GM20431 (cell line): ENCODE results near the gene GDI2.
"Not testable (repeated sequence)": the region's sequence is repeated elsewhere in the genome, so short reads cannot be mapped to it uniquely, and the experiment has no call there.

Experiments used
- in situ Hi-C: fragments of 300-500 bp; cut with MseI, MboI; formaldehyde crosslinking; loops from one replicate; pipeline ENCODE4 v1.15.0; 2020; ENCODE audit warnings: low sequenced_read_pairs; ENCODE audit not compliant: unreplicated experiment

The GDI2 gene

DNA sequence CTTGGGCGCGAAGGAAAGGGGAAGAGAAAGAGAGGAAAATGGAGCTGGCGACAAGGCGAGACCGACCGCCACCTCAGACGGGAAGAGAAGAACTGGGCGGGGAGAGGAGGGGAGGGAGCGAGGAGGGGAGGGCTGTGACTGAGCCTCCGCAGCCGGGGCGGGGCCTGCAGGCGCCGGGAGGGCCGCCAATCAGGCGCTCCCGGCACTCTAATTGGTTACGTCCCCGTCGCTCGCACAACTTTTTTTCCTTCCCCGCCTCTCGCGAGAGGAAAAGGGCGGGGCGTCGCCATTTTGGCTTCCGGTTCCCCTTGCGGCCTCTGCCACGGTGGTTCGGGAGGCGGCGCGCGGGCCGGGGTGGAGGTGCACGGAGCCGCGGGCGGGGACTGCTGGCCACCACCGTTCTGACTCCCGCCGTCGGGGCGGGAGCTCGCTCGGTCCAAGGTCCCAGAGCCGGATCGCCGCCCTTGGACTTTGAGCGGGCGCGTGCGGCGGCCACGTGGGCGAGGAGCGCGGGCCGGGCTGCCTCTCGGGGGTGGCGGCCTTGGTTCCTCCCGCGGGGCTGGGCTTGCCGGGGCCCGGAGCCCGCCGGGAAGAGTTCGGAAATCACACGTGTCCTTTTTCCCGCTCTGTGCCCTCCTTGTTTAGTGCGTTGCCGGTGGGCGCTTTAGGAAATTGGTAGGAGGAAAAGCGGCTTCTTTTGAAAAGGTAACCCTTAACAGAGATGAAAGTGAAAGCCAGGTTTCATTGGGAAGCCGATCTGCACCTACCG, at the start of gene GDI2:
TSS of gene GDI2 (minus strand) at position 94 of the 769 bp plus-strand sequence. CDS start 176 bp downstream, outside the sequence.
- in situ Hi-C loops = no loop called here

DNA sequence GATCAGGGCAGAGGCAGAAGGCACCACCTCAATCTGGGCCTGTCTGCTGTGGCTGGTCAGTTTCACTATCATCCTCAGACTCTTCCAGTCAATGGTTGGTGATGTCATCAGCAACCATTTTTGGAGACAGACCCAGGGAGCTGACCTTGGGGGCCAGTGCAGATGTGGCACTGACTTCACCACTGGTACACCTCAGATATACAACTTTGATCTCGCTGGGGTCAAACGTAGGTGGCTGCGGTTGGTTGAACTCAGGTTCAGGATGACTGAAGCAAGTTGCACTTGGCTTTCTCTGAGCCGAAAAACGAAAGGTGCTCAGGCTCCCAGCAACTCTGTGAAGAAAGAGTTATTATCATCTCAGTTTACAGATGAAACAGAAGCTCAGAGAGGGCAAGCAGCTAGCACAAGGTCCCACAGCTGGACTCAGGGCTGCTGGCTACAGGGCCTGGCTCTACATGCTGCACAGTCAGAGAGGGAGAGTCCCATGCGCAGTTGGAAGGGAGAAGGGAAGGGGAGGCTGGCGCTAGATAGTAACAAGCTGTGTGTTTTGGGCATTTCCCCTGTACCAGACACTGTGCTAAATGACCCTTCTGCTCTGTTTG, 49.2 kb upstream of the GDI2 start:
- in situ Hi-C loops = no loop called here

DNA sequence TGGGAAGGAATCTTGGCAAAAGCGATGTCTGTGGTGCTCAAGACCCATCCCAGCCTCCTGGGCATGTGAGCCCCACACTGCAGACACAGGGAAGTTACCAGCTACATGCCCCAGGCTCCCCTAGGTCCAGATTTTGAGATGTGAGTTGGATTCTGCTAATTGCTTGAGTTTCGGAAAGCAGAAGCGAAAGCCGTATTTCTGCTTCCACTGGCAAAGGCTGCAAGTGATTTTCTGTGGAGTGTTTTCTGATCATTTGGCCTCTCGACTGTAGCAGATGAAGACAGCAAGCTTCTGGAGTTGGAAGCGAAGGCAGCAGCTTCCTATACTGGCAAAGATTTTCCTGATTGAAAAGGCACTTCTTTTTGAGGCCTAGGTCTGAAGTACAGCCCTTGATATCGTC, 46.8 kb upstream of the GDI2 start:
- in situ Hi-C loops = no loop called here

DNA sequence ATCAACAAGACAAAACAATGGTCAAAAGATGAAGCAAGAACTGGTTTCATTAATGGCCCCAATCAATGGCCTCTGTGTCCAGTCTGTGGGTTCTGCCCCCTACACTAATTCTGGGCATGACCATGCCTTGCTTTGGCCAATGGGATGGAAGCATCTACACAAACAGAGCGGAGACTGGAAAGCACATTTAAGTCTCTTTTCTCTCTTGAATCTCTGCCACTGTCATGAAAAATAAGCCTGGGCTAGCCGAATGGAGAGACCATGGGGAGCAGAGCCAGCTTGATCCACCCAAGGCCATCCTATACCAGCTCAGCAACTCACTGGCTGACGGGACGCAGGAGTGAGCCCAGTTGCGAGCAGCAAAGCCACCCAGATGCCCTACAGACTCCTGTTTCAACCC, 45.6 kb upstream of the GDI2 start:
- in situ Hi-C loops = no loop called here

DNA sequence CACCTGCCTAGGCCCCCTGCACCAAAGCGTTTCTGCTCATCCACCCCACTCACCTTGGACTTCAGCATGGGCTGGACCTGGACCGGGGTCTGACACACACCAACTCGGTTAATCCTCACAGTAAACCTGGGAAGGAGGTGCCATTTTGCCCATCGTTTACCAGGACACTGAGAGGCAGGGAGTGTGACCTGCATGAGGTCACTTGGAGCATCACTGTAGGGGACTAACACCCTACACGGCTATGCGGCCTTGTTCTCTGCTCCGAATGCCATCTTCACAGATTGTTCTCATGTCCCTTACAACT, 43.4 kb upstream of the GDI2 start:
- in situ Hi-C loops = no loop called here

DNA sequence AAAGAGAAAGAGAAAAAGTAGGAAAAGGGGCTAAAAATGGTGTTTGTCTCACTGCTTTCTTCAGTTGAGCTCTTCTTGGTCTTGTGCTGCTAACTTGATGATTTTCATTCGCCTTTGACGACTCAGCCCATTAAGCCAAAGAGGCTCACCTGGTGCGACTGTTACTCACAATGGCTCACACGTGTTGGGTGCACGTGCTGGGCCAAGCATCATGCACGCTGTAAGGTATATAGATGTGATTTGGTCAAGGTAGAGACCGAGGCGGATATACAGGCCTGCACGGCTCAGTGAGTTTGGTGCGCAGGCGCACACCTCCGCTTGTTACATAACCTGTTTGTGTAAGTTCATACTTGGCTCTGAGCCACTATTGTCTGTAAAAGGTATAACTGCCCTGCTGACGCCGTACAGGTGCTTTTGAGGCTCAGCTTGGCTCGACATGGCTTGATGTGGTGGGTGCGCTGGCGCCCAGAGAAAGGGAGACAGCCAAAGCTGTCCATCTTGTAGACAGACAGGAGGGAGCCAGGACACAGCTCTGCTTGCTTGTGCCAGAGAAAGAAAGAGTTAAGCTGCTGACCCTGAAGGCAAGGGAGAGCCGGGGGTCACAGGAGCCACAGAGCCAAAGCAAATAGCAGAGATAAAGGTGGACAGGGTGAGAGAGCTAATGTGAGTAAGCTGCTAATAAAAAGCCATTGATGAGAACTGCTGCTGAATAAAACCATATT, 42.9 kb upstream of the GDI2 start:
- in situ Hi-C loops = no loop called here

DNA sequence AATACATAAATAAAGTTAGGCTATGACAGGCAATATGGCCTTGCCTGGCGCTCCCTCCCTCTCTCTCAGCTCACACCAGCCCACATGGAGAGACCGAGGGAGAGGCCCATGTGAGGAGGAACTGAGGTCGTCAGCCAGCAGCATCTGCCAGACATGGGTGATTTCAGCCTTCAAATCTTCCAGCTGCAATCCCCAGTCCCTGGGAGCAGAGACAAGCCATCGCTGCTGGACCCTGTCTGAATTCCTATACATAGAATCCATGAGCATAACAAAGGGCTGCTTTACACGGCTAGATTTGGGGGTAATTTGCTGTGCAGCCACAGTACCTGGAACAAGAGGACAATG, 40.9 kb upstream of the GDI2 start:
- in situ Hi-C loops = no loop called here

DNA sequence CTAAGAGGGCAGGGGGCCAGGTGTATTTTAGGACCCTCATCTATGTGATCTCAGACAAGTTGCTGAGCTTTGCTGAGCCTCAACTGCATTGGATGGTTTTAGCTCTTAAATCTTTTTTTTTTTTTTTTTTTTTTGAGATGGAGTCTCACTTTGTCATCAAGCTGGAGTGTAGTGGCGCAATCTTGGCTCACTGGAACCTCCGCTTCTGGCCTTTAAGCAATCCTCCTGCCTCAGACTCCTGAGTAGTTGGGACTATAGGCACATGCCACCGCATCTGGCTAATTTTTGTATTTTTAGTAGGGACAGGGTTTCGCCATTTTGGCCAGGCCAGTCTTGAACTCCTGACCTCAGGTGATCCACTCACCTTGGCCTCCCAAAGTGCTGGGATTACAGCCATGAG, 33.4 kb upstream of the GDI2 start:
- in situ Hi-C loops = not testable (repeated sequence)

DNA sequence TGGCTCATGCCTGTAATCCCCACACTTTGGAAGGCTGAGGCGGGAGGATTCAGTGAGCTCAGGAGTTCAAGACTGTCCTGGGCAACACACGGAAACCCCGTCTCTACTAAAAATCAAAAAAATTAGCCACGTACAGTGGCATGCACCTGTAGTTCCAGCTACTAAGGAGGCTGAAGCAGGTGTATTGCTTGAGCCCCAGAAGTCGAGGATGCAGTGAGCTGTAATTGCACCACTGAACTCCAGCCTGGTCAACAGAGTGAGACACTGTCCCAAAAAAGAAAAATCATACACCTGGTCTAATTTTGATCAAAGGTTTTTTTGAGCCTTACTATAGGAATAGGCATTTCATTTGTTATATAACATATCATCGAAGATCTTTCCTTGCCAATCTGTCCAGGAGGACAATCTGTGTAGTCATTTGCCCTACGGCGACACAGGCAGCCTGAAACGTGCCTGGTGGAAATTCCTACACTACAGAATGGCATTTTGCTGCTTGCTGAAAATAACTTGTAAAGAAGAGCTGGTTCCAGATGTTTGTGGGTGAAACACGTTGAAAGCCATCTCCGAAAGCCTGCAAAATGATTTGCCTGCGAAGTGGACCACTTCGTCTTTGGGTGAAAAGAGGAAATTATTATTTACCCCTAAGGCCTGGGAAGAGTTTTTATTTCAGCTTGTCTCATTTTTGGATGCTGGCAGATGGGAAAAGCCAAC, 31.3 kb upstream of the GDI2 start:
- in situ Hi-C loops = no loop called here

DNA sequence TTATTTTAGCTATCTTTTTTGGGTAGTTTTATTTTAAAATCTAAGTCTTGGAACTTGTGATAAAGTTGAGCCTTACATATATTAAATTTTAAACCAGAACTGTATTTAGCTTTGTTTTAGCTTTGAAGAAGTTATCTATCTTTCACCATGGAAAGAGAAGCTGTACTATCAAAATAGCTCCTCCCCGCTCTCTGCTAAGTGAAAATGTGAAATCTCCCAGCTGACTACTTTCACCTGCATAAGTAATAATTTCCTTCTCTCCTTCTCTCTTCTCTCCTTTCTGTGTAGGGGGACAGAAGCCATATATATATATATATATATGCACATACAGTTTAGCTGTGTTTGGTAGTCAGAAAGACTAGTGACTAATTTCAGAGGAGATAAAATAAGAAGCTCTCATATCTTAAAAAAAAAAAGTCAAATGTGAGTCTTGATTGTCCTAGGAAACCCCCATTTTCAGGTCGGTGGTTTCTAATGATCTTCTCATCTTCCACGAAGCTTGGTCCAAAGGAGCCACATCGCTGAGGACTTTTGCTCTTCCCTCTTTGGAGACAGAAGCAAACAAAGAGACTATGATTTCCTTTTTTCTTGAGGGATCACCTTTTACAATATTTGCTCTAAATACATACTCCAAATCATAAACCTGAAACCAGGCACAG, 30.6 kb upstream of the GDI2 start:
- in situ Hi-C loops = no loop called here

DNA sequence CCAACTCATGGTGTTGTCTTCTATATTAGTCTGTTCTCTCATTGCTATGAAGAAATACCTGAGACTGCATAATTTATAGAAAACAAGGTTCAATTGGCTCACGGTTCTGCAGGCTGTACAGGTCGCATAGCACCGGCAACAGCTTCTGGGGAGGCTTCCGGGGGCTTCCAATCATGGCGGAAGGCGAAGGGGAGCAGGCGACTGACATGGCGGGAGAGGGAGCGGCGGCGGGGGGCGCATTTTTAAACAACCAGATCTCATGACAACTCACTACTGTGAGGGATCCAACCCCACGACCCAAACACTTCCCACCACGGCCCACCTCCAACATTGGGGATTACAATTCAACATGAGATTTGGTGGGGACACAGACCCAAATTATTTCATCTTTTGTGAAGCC, 28.7 kb upstream of the GDI2 start:
- in situ Hi-C loops = no loop called here

DNA sequence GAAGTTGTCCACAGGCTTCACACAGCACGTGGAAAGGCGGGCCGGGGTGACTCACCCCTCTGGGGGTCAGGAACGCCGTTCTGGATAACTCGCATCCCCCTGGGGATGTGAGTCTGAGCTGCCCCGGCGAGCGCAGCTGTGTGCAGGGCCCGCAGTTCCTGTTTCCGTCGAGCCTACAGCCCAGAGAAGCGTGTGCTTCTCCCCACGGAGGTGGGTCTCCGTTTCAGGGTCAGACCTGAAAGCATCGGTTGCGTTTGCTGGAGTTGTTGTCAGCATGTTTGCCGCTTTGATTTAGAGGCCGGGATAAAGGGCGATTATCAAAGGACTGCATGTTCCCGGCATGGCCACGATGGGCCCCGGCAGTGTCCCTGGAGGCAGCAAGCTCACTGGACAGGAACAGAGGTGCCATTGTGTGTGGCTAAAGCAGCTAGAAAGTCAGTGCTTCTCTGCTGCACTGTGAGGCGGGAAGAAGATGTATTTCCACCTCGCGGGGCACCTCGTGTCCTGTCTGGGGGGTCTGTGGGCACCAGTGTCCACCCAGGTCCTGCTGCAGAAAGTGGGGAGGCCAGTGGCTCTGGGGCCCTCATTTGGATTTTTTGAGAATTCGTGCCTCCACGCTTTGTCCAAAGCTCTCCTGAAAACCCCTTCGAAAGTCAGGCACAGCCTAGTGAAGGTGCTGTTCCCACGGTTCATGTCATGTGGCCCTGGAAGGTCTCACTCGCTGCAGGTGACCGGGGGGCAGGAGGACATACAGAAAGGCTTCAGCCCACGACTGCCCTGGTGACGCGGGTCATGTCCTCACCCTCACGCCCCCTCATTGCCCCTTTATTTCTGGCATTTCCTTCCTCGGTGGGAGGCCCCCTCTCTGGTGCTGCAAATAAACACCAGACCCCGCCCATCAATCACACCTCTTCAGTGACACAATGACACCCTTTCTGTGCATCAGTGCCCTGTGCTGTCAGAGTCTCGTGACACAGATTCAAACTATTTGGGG, 27.4 kb upstream of the GDI2 start:
- in situ Hi-C loops = no loop called here

DNA sequence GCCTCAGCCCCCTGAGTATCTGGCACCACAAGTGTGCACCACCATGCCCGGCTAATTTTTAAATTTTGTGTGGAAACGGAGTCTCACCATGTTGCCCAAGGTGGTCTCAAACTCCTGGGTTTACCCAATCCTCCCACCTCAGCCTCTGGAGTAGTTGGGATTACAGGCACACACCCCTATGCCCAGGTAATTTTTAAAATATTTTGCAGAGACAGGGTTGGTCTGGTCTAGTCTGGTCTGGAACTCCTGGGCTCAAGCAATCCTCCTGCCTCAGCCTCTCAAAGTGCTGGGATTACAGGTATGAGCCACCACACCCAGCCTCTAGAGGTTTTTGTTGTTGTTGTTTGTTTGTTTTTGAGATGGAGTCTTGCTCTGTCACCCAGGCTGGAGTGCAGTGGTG, 22.9 kb upstream of the GDI2 start:
- in situ Hi-C loops = not testable (repeated sequence)

DNA sequence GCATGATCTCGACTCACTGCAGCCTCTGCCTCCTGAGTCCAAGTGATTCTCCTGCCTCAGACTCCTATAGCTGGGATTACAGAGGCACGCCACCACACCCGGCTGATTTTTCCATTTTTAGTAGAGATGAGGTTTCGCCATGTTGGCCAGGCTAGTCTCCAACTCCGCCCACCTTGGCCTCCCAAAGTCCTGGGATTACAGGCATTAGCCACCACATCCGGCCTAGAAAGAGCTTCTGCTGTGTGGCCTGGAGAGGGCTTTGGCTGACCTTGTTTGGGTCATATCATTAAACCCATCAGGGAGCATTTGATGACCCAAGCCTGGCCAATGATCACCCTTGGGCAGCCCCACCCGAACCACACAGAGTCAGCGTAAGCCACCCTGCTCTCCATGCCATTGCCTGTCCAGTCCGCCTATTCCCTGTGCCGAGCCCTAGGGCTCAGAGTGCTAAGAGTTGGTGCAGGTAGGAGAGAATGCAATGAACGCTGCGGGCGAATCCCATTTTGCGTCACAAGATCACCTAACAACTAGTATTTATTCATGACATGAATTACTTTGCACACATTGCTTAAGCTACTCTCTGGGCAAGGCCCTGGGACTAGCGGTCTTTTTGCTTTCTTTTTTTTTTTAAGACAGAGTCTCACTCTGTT, 22.3 kb upstream of the GDI2 start:
- in situ Hi-C loops = no loop called here

DNA sequence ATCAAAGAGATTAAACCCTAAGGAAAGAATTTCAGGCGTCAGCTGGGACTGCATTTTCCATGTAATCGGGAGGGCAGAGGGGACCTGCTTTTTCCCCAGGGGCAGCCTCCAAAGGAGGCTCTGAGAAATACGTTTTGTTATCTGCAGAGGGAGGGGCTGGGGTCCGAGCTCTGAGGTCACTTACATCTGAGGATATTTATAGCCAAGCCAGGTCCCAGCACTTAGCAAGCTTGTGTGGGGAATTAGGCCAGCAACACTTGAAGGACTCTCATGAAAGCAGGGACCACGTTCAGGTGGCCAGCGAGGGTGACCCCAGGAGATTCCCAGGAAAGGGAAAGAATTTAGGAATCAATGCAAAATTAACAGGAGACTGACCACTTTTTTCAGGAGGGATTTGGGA, 20.6 kb upstream of the GDI2 start:
- in situ Hi-C loops = no loop called here

DNA sequence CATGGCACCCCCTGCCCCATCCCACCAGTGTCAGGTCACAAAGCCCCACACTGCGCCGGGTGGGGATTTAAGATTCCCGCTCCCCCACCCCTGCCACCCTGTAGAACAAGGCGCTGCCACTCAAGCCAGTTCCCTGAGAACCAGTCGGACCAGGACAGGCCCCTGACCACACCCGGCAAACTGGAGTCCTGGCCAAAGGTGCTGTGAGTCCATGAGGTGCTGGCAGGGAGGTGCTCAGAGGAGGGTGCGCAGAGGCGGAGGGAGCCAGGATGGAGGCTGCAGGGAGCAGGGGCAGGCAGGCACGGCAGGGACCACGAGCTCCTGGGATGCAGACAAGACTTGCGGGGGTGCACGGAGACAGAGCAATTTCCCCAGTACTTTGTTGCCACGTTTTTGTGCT, 19.7 kb upstream of the GDI2 start:
- in situ Hi-C loops = no loop called here

DNA sequence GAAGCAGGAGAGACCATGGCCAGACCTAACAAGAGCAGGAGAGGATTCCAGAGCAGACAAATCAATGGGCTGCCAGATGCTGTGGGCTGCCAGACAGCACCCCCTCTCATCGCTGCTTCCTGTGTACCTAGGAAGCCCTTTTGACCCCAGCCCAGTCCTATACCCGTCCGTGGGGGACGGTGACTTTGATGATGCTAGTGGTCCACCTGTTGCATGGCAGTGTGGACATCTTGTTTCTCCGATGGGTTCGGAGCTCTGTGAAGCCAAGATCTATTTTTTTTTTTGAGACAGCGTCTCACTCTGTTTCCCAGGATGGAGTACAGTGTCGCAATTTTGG, 18.2 kb upstream of the GDI2 start:
- in situ Hi-C loops = no loop called here

DNA sequence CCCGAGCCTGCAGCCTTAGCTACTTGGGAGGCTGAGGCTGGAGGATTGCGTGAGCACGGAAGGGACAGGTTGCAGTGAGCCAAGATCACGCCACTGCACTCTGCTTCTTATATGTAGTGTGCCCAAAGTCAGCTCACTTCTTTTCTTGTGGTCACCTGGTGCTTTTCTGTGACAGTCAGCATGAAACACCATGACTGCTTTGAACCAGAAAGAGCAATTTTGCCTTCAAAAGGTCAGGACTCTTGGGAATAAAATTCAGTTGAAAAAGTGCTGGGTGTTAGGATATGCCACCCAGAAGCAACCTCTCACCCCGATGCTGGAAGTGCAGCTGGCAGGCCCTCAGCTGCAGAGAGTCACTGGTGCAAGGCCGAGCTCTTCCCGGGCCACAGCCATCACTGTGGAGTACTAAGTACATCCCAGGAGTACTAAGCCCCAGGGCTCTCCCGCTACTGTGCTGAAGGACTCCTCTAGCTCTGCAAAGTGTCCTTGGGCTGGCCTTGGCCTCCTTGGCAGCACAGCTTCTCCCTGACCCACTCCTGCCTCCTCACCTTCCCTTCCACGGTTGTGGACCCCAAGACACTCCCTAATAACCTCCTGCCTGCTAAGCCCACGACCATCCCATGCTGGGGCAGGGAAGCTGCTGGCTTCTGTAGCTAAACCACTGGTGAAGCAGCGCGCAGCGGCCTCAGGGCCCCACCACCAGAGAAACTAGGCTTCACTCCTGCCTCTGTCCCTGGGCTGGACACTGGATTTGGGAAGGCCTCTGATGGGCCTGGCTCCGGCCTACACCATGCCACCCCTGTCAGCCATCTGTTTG, 17.6 kb upstream of the GDI2 start:
- in situ Hi-C loops = no loop called here
